PC-3 (cell line): ENCODE measurements around the gene TCL1B. TPM values are rescaled to one million over a fixed set of nuclear protein-coding genes. Genes with fewer than 3 reads are reported as not detected.

Experiments
- ATAC-seq: fragments of 200-7000 bp; cut with Tn5 transposase; 2 replicates; pipeline ENCODE4 v1.9.1; 2020; ENCODE audit warnings: mild to moderate bottlenecking, moderate library complexity
- BruUV-seq: library from RNA; stranded (reverse); fragments of 400-500 nt; replicated peaks from 2 replicates; lab custom pipeline; 2021; lab: Mats Ljungman, UMichigan
- CTCF ChIA-PET: fragments of 300-600 bp; sonication (Branson Sonifier 250); formaldehyde crosslinking; loops from one replicate; lab custom pipeline; 2022; ENCODE audit warnings: antibody characterized with exemption; lab: Charles Lee
- POLR2A ChIA-PET: fragments of 300-600 bp; sonication (Branson Sonifier 250); formaldehyde crosslinking; loops from one replicate; lab custom pipeline; 2022; ENCODE audit warnings: antibody characterized with exemption; ENCODE audit not compliant: unreplicated experiment; lab: Charles Lee
- DNase-seq: peaks from one replicate; pipeline ENCODE4 v3.0.0-alpha.2; 2015
- H2AFZ ChIP-seq: fragments of 300-600 bp; sonication (generic); 2 replicates; pipeline ENCODE4 v1.6.0; 2016; ENCODE audit warnings: antibody characterized with exemption, low read length
- H3F3A ChIP-seq: fragments of 300-600 bp; sonication (generic); one replicate; pipeline ENCODE4 v1.6.0; 2017; ENCODE audit warnings: antibody characterized with exemption, low read length, control low read depth, mild to moderate bottlenecking; ENCODE audit not compliant: unreplicated experiment
- H3K27ac ChIP-seq: fragments of 300-600 bp; sonication (generic); 2 replicates; pipeline ENCODE4 v1.5.1; 2016; ENCODE audit warnings: mild to moderate bottlenecking, low read length
- H3K27me3 ChIP-seq: fragments of 300-600 bp; sonication (generic); 2 replicates; pipeline ENCODE4 v1.6.1; 2016; ENCODE audit warnings: low read length, mixed read lengths
- H3K36me3 ChIP-seq: fragments of 300-600 bp; sonication (generic); 2 replicates; pipeline ENCODE4 v1.6.1; 2016; ENCODE audit warnings: low read depth, mixed run types, low read length, mixed read lengths
- H3K4me1 ChIP-seq: fragments of 300-600 bp; sonication (generic); 2 replicates; pipeline ENCODE4 v1.5.1; 2016; ENCODE audit warnings: low read length; ENCODE audit not compliant: insufficient read depth
- H3K4me2 ChIP-seq: fragments of 300-600 bp; sonication (generic); 2 replicates; pipeline ENCODE4 v1.6.0; 2016; ENCODE audit warnings: low read length
- H3K4me3 ChIP-seq: fragments of 300-600 bp; sonication (generic); 2 replicates; pipeline ENCODE4 v1.5.1; 2016; ENCODE audit warnings: mild to moderate bottlenecking, low read length, mixed read lengths
- H3K79me2 ChIP-seq: fragments of 300-600 bp; sonication (generic); 2 replicates; pipeline ENCODE4 v1.6.1; 2017; ENCODE audit warnings: low read length, mixed read lengths
- H3K9ac ChIP-seq: fragments of 300-600 bp; sonication (generic); 2 replicates; pipeline ENCODE4 v1.6.0; 2016; ENCODE audit warnings: mild to moderate bottlenecking, low read length
- H3K9me2 ChIP-seq: fragments of 300-600 bp; sonication (generic); replicated peaks from 2 replicates; pipeline ENCODE4 v1.6.1; 2016; ENCODE audit warnings: mixed run types, low read length, mixed read lengths
- H3K9me3 ChIP-seq: fragments of 300-600 bp; sonication (generic); 2 replicates; pipeline ENCODE4 v1.6.1; 2016; ENCODE audit warnings: low read length, mixed read lengths
- H4K20me1 ChIP-seq: fragments of 300-600 bp; sonication (generic); 2 replicates; pipeline ENCODE4 v1.6.1; 2016; ENCODE audit warnings: low read length, mixed read lengths
- CTCF ChIP-seq: fragments of 300-600 bp; sonication (generic); conservative IDR thresholded peaks from 2 replicates; pipeline ENCODE4 v1.5.1; 2017; ENCODE audit warnings: antibody characterized with exemption, low read depth, mild to moderate bottlenecking, low read length
- EZH2 ChIP-seq: fragments of 300-600 bp; sonication (generic); IDR thresholded peaks from one replicate; pipeline ENCODE4 v1.6.1; 2017; ENCODE audit warnings: antibody characterized with exemption, mild to moderate bottlenecking, low read length; ENCODE audit not compliant: unreplicated experiment
- EZH2phosphoT487 ChIP-seq: fragments of 300-600 bp; sonication (generic); IDR thresholded peaks from 2 replicates; pipeline ENCODE4 v1.6.1; 2018; ENCODE audit warnings: mild to moderate bottlenecking, antibody characterized with exemption, low read length, borderline replicate concordance
- intact Hi-C: fragments of 100-400 bp; cut with micrococcal nuclease; formaldehyde crosslinking; loops from 2 replicates; pipeline ENCODE4 v1.9.0; 2023
- total RNA-seq: library from RNA; depleted of rRNA; stranded (reverse); fragments of >200 nt; gene quantifications from 2 replicates; pipeline ENCODE4 v1.2.3, GENCODE V29; 2014

The TCL1B gene
- total RNA-seq, 1 experiment from 2014 or later: not detected

GRCh38 chr14:95686935-95687334 lies 709 bp downstream of the TCL1B start:
- CTCF ChIA-PET: no interaction called here
- ATAC-seq (no peak), DNase-seq (no peak)
- no peaks in the 10 kb centered on the region for H3K4me1 ChIP-seq
- BruUV-seq: no TSS peak
- H2AFZ ChIP-seq: no peak overlapping the region
- H3K36me3 ChIP-seq: no peaks in the 10 kb centered on the region
- no peaks in the 10 kb centered on the region for H4K20me1 ChIP-seq
- H3F3A ChIP-seq: no peaks in the 10 kb centered on the region
- H3K9ac ChIP-seq: no peak overlapping the region
- H3K27ac ChIP-seq: no peak overlapping the region
- TF ChIP-seq CTCF (no peak), EZH2 (no peak), EZH2phosphoT487 (no peak)
- no peaks in the 10 kb centered on the region for H3K79me2 ChIP-seq
- H3K4me3 ChIP-seq: no peak overlapping the region
- H3K4me2 ChIP-seq: no peak overlapping the region
- no peaks in the 10 kb centered on the region for H3K9me3 ChIP-seq
- no peaks in the 10 kb centered on the region for H3K9me2 ChIP-seq
- intact Hi-C loops: no loop called here
- POLR2A ChIA-PET: no interaction called here
- peaks cover 31% of the 10 kb centered on the region for H3K27me3 ChIP-seq

- no peaks in the 10 kb centered on the region for H3K79me2 ChIP-seq
- no peaks in the 10 kb centered on the region for H3F3A ChIP-seq
- no peak for DNase-seq
- no peak overlapping the region for H3K4me3 ChIP-seq
- no peak overlapping the region for H3K9ac ChIP-seq
- intact Hi-C loops: no loop called here
- H3K27ac ChIP-seq: no peak overlapping the region
- H3K36me3 ChIP-seq: no peaks in the 10 kb centered on the region
- peaks cover 42% of the 10 kb centered on the region for H3K27me3 ChIP-seq
- no peak for ATAC-seq
- H2AFZ ChIP-seq: no peak overlapping the region
- no peak overlapping the region for H3K4me2 ChIP-seq
- ChIA-PET POLR2A (no interaction called here), CTCF (no interaction called here)
- TF ChIP-seq EZH2phosphoT487 (no peak), CTCF (no peak), EZH2 (no peak)
- BruUV-seq: no TSS peak
- no peaks in the 10 kb centered on the region for H3K9me2 ChIP-seq
- H3K9me3 ChIP-seq: no peaks in the 10 kb centered on the region
- no peaks in the 10 kb centered on the region for H3K4me1 ChIP-seq
- H4K20me1 ChIP-seq: no peaks in the 10 kb centered on the region
These were observed 3.2 kb downstream of the TCL1B start for GRCh38 chr14:95689441-95689840.

- TF ChIP-seq EZH2 (no peak), EZH2phosphoT487 (no peak), CTCF (no peak)
- Histone ChIP-seq H2AFZ (no peak overlapping the region), H3K27ac (no peak overlapping the region), H3K27me3 (peaks cover 45% of the 10 kb centered on the region), H3K4me3 (no peak overlapping the region), H4K20me1 (no peaks in the 10 kb centered on the region), H3K9me3 (no peaks in the 10 kb centered on the region), H3K4me2 (no peak overlapping the region), H3K9ac (no peak overlapping the region), H3K36me3 (no peaks in the 10 kb centered on the region), H3F3A (no peaks in the 10 kb centered on the region), H3K4me1 (no peaks in the 10 kb centered on the region), H3K9me2 (no peaks in the 10 kb centered on the region), H3K79me2 (no peaks in the 10 kb centered on the region)
- no TSS peak for BruUV-seq
- no peak for DNase-seq
- CTCF ChIA-PET: no interaction called here
- intact Hi-C loops: no loop called here
- POLR2A ChIA-PET: no interaction called here
- no peak for ATAC-seq
These were observed 4.6 kb downstream of the TCL1B start for GRCh38 chr14:95690815-95691214.
